Gastrocnemius medialis (tissue), 4 donors: ENCODE measurements around the gene FEV. TPM values are rescaled to one million over a fixed set of nuclear protein-coding genes. Genes with fewer than 3 reads are reported as not detected.

Source experiments
- ATAC-seq, 2 donors: fragments of 150-250 bp; one replicate each; pipeline ENCODE4 v1.9.1; 2016
- DNase-seq, 2 donors: peaks; one replicate each; pipeline ENCODE4 v3.0.0-alpha.2; 2019
- H3K27ac ChIP-seq, 4 donors: fragments of 200-600 bp; sonication (generic); 1 replicate in 1 of 4; 2 replicates in 3 of 4; pipeline ENCODE4 v1.5.1; 2016 to 2018; ENCODE audit warnings: mild to moderate bottlenecking in 2 of 4, moderate library complexity in 1 of 4
- H3K27me3 ChIP-seq, 3 donors: fragments of 200-600 bp; sonication (generic) in 2 of 3; 1 replicate in 1 of 3; 2 replicates in 2 of 3; pipeline versions ENCODE4 v1.5.1 to v1.6.0; 2016 to 2019; ENCODE audit warnings: mild to moderate bottlenecking in 1 of 3, moderate library complexity in 1 of 3
- H3K36me3 ChIP-seq, 2 donors: fragments of 200-600 bp; sonication (generic) in 1 of 2; one replicate each; pipeline ENCODE4 v1.5.1; 2017 to 2018
- H3K4me1 ChIP-seq, 2 donors: fragments of 200-600 bp; sonication (generic) in 1 of 2; one replicate each; pipeline ENCODE4 v1.5.1; 2016 to 2017; ENCODE audit warnings: mild to moderate bottlenecking in 2 of 2
- H3K4me3 ChIP-seq, 4 donors: fragments of 200-600 bp; sonication (generic) in 3 of 4; 1 replicate in 1 of 4; 2 replicates in 3 of 4; pipeline ENCODE4 v1.5.1; 2016 to 2019; ENCODE audit warnings: mild to moderate bottlenecking in 2 of 4
- H3K9me3 ChIP-seq, 3 donors: fragments of 200-600 bp; sonication (generic) in 2 of 3; 1 replicate in 1 of 3; 2 replicates in 2 of 3; pipeline ENCODE4 v1.5.1; 2016 to 2019
- CTCF ChIP-seq, 5 experiments: fragments of 450-650 bp in 3 of 5; fragments of 200-600 bp in 2 of 5; sonication (generic) in 2 of 5; IDR thresholded peaks in 4 of 5; conservative IDR thresholded peaks in 1 of 5; 1 replicate in 4 of 5; 2 replicates in 1 of 5; pipeline ENCODE4 v1.5.1; 2016 to 2019; ENCODE audit warnings: antibody characterized with exemption in 5 of 5, mild to moderate bottlenecking in 3 of 5, moderate library complexity in 3 of 5
- POLR2A ChIP-seq, 2 donors: fragments of 450-650 bp; IDR thresholded peaks; one replicate each; pipeline ENCODE4 v1.6.1; 2017; ENCODE audit warnings: antibody characterized with exemption in 2 of 2, mild to moderate bottlenecking in 2 of 2, moderate library complexity in 2 of 2
- in situ Hi-C, 4 donors: fragments of 200-750 bp; cut with MboI; loops; one replicate each; pipeline versions ENCODE4 v1.15.0 to v1.8.0; 2017; ENCODE audit warnings: low sequenced_read_pairs in 4 of 4
- intact Hi-C: fragments of 100-400 bp; cut with DNase I; formaldehyde crosslinking; loops from one replicate; pipeline ENCODE4 v1.15.1; 2023; ENCODE audit warnings: low total_unique reads
- total RNA-seq, 4 donors: library from RNA; depleted of rRNA; stranded (reverse); fragments of >200 nt; gene quantifications; one replicate each; pipeline versions ENCODE4 v1.1.0 to v1.2.3, GENCODE V29; 2016

FEV gene
- total RNA-seq, 4 donors from 2014 or later: not detected

GRCh38 chr2:218999021-218999880 is 14.3 kb upstream of the FEV start:
- TF ChIP-seq POLR2A (IDR thresholded peaks at IDR 0.05) (no peak), CTCF (IDR thresholded peaks at IDR 0.05 in 4 of 5, conservative IDR thresholded peaks at IDR 0.05 in 1 of 5) (no peak)
- no peaks in the 10 kb centered on the region for H3K9me3 ChIP-seq
- intact Hi-C loops (loop anchor here (5.0 to 10.0 kb wide), 2 partner anchors 253 to 296 kb away; partner anchors contain the start of genes TUBA4A and TUBA4B), in situ Hi-C loops (no loop called here)
- H3K4me1 ChIP-seq: peaks cover 5 to 18% of the 10 kb centered on the region in 2 donors
- no peak for ATAC-seq
- H3K36me3 ChIP-seq: no peaks in the 10 kb centered on the region
- H3K4me3 ChIP-seq: no peak overlapping the region
- no peak for DNase-seq
- no peak overlapping the region for H3K27ac ChIP-seq
- peaks cover 46 to 64% (median 54%) of the 10 kb centered on the region in 3 donors for H3K27me3 ChIP-seq

GRCh38 chr2:218998414-218999002 is 13.5 kb upstream of the FEV start:
- peaks cover 5 to 23% of the 10 kb centered on the region in 2 donors for H3K4me1 ChIP-seq
- no peak for ATAC-seq
- no peaks in the 10 kb centered on the region for H3K9me3 ChIP-seq
- TF ChIP-seq POLR2A (IDR thresholded peaks at IDR 0.05): no peak
- intact Hi-C loops: loop anchor here (5.0 to 10.0 kb wide), 2 partner anchors 254 to 296 kb away; partner anchors contain the start of genes TUBA4A and TUBA4B
- no peak overlapping the region for H3K4me3 ChIP-seq
- in situ Hi-C loops: no loop called here
- H3K27me3 ChIP-seq: peaks cover 46 to 64% (median 54%) of the 10 kb centered on the region in 3 donors
- no peak overlapping the region for H3K27ac ChIP-seq
- no peaks in the 10 kb centered on the region for H3K36me3 ChIP-seq
- no peak for DNase-seq

- in situ Hi-C loops (no loop called here), intact Hi-C loops (loop anchor here (2.0 to 10.0 kb wide), 3 partner anchors 163 to 297 kb away; partner anchors contain the start of genes NHEJ1, TUBA4A and TUBA4B)
- TF ChIP-seq POLR2A (IDR thresholded peaks at IDR 0.05) (no peak), CTCF (IDR thresholded peaks at IDR 0.05 in 4 of 5, conservative IDR thresholded peaks at IDR 0.05 in 1 of 5) (no peak)
- Histone ChIP-seq H3K9me3 (no peaks in the 10 kb centered on the region), H3K36me3 (no peaks in the 10 kb centered on the region), H3K4me3 (no peak overlapping the region), H3K27ac (no peak overlapping the region), H3K4me1 (peaks cover 10 to 26% of the 10 kb centered on the region in 2 donors), H3K27me3 (peaks cover 46 to 64% (median 54%) of the 10 kb centered on the region in 3 donors)
- DNase-seq (no peak), ATAC-seq (no peak)
Measured at GRCh38 chr2:218997731-218998130, 12.7 kb upstream of the FEV start.

- Histone ChIP-seq H3K27ac (peak overlapping the region in 2 of 4 donors; percentile 62 to 81), H3K9me3 (no peaks in the 10 kb centered on the region), H3K27me3 (peaks cover 46 to 64% (median 54%) of the 10 kb centered on the region in 3 donors), H3K36me3 (no peaks in the 10 kb centered on the region), H3K4me1 (peaks cover 10 to 21% of the 10 kb centered on the region in 2 donors), H3K4me3 (peak overlapping the region in 2 of 4 donors; percentile 52 to 53)
- DNase-seq (no peak), ATAC-seq (no peak)
- in situ Hi-C loops (no loop called here), intact Hi-C loops (loop anchor here (1.0 to 10.0 kb wide), 5 partner anchors 122 to 298 kb away; partner anchors contain the start of genes NHEJ1, TUBA4A and TUBA4B)
- no peak for TF ChIP-seq POLR2A (IDR thresholded peaks at IDR 0.05)
- no peak for TF ChIP-seq CTCF (IDR thresholded peaks at IDR 0.05 in 4 of 5, conservative IDR thresholded peaks at IDR 0.05 in 1 of 5)
Measured at GRCh38 chr2:218996937-218997336, 12.0 kb upstream of the FEV start.
